BJ (cell line): ENCODE data around the gene C4orf50. TPM values are rescaled to one million over a fixed set of nuclear protein-coding genes. Genes with fewer than 3 reads are reported as not detected.

ENCODE experiments used
- CTCF ChIA-PET: fragments of 350-600 bp; formaldehyde crosslinking; extraction: SDS; loops from one replicate; lab custom pipeline; 2021; ENCODE audit warnings: antibody characterized with exemption, inconsistent platforms; lab: Yijun Ruan, JAX
- POLR2A ChIA-PET: fragments of 300-600 bp; sonication (Branson Sonifier 250); formaldehyde crosslinking; extraction: SDS; loops from one replicate; lab custom pipeline; 2021; ENCODE audit warnings: antibody characterized with exemption; lab: Charles Lee
- DNase-seq: peaks from one replicate; pipeline ENCODE4 v3.0.0-alpha.2; 2011; ENCODE audit warnings: low read depth
- H3K27me3 ChIP-seq: 2 replicates; pipeline ENCODE4 v1.6.0; 2011; ENCODE audit warnings: low read length; ENCODE audit not compliant: control insufficient read depth, insufficient read depth
- H3K36me3 ChIP-seq: 2 replicates; pipeline ENCODE4 v1.5.1; 2011; ENCODE audit warnings: low read length; ENCODE audit not compliant: control insufficient read depth, insufficient read depth
- H3K4me3 ChIP-seq: 2 replicates; pipeline ENCODE4 v1.5.1; 2011; ENCODE audit warnings: low read depth, mild to moderate bottlenecking, control low read depth, low read length
- polyA plus RNA-seq: library from polyadenylated mRNA; depleted of rRNA; stranded (reverse); fragments of >200 nt; gene quantifications from 2 replicates; pipeline ENCODE4 v1.2.3, GENCODE V29; 2011
- TF ChIP-seq, protein P1 (sequence below): IDR thresholded peaks from 2 replicates; pipeline ENCODE4 v1.5.1; 2011; ENCODE audit warnings: low read depth, mild to moderate bottlenecking, control low read depth, inconsistent platforms, low read length, moderate library complexity; ENCODE audit not compliant: insufficient read depth

The C4orf50 gene
- polyA plus RNA-seq, 1 experiment, result not detected

DNA sequence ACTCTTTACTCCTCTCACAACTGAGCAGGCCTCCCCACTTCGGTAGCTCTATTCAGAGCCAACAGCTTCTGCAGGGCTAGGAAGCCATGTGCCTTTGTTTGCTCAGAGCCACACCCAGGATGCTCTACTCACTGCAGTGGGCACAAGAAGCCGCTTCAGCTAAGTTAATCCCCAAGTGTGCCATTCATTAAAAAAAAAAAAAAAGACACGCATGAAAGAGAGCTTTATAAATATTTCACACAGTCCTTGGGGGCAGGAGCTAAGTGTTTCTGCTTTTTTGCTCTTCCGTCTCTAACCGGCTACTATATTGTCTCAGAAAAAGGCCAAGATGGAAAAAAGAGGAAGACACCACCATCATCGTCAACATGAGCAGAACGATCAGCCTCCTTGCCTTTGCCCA lies 133.4 kb downstream of the C4orf50 start:
- ChIA-PET POLR2A (no interaction called here), CTCF (no interaction called here)
- H3K36me3 ChIP-seq, result no peaks in the 10 kb centered on the region
- DNase-seq, result no peak
- no peak overlapping the region for H3K4me3 ChIP-seq
- H3K27me3 ChIP-seq, result peaks cover 19% of the 10 kb centered on the region
- TF ChIP-seq, protein P1, sequence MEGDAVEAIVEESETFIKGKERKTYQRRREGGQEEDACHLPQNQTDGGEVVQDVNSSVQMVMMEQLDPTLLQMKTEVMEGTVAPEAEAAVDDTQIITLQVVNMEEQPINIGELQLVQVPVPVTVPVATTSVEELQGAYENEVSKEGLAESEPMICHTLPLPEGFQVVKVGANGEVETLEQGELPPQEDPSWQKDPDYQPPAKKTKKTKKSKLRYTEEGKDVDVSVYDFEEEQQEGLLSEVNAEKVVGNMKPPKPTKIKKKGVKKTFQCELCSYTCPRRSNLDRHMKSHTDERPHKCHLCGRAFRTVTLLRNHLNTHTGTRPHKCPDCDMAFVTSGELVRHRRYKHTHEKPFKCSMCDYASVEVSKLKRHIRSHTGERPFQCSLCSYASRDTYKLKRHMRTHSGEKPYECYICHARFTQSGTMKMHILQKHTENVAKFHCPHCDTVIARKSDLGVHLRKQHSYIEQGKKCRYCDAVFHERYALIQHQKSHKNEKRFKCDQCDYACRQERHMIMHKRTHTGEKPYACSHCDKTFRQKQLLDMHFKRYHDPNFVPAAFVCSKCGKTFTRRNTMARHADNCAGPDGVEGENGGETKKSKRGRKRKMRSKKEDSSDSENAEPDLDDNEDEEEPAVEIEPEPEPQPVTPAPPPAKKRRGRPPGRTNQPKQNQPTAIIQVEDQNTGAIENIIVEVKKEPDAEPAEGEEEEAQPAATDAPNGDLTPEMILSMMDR, result no peak

- Histone ChIP-seq H3K27me3 (peaks cover 11% of the 10 kb centered on the region), H3K36me3 (no peaks in the 10 kb centered on the region), H3K4me3 (no peak overlapping the region)
- TF ChIP-seq, protein P1, result no peak
- ChIA-PET CTCF (no interaction called here), POLR2A (no interaction called here)
- no peak for DNase-seq
These were observed 134.3 kb downstream of the C4orf50 start for GRCh38 chr4:5883916-5884315.

DNA sequence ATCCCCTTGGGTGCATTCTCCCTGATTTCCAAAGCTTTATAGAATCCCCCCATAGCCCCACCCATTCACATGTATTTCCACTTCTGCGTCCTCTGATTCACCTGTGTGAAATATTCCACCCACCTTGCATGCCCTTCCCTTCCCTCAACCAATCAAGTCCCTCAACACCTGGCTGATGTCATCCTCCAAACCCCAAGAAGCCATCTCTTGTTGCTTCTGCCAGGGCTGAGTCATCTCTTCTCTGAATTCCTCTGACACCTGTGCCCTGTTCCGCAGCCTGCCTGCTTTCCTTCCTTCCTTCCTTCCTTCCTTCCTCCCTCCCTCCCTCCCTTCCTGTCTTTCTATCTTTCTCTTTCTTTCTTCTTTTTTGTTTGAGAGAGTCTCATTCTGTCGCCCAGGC lies 135.3 kb downstream of the C4orf50 start:
- Histone ChIP-seq H3K4me3 (no peak overlapping the region), H3K36me3 (no peaks in the 10 kb centered on the region), H3K27me3 (peaks cover 8% of the 10 kb centered on the region)
- TF ChIP-seq, protein P1, result no peak
- ChIA-PET CTCF (no interaction called here), POLR2A (no interaction called here)
- DNase-seq, result no peak

DNA sequence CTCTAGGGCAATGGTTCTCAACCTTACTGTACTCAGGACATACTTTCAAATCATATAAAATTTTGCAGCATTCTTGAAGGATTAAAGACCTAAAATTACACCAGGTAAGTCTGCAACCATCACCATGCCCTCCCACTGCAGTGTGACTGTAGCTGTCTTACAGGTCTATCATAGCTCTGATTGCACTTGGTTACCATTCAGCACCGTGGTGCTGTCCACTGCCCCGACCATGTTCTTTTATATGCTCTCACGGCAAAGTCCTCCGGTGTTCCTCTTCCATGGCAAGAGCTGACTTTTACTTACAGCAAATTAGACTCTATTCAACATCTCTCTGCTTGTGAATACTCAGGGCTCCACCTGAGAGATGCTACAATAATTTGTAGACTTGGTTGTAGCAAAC lies 136.9 kb downstream of the C4orf50 start:
- DNase-seq, result no peak
- H3K4me3 ChIP-seq, result no peak overlapping the region
- ChIA-PET CTCF (no interaction called here), POLR2A (no interaction called here)
- no peaks in the 10 kb centered on the region for H3K36me3 ChIP-seq
- H3K27me3 ChIP-seq, result peaks cover 3% of the 10 kb centered on the region
- TF ChIP-seq, protein P1, result no peak

GRCh38 chr4:5878359-5878758 lies 139.9 kb downstream of the C4orf50 start:
- ChIA-PET POLR2A (no interaction called here), CTCF (no interaction called here)

More at GRCh38 chr4:5878359-5878758, 139.9 kb downstream of the C4orf50 start:
- H3K27me3 ChIP-seq, result no peaks in the 10 kb centered on the region; the same call in 1 of the 2 replicates
- DNase-seq, result no peak
- TF ChIP-seq, protein P1, result no peak
- H3K36me3 ChIP-seq, result no peaks in the 10 kb centered on the region
- H3K4me3 ChIP-seq, result no peak overlapping the region
